DLD1 (cell line): ENCODE data around the gene CCNF.
"Not testable (repeated sequence)": the region's sequence is repeated elsewhere in the genome, so short reads cannot be mapped to it uniquely, and the experiment has no call there.

ENCODE experiments used
- in situ Hi-C: cut with HindIII; loops from 2 replicates; pipeline ENCODE4 v1.10.0; 2017; ENCODE audit warnings: low sequenced_read_pairs

The CCNF gene

GRCh38 chr16:2470603-2471015 is 41.4 kb downstream of the CCNF start:
- in situ Hi-C loops: no loop called here

GRCh38 chr16:2471016-2471652 is 41.9 kb downstream of the CCNF start, which contains the start of gene NTN3:
NTN3 (plus strand) TSS chr16:2471297; CDS start chr16:2471702, 405 bp downstream.
- in situ Hi-C loops: no loop called here

- in situ Hi-C loops: no loop called here
Measured at GRCh38 chr16:2471653-2472487, 42.6 kb downstream of the CCNF start.

- in situ Hi-C loops: no loop called here
Measured at GRCh38 chr16:2472488-2472864, 43.2 kb downstream of the CCNF start.

- in situ Hi-C loops: no loop called here
Measured at GRCh38 chr16:2472885-2473445, 43.7 kb downstream of the CCNF start.

- in situ Hi-C loops: no loop called here
Measured at GRCh38 chr16:2473446-2473926, 44.2 kb downstream of the CCNF start.

- in situ Hi-C loops: no loop called here
Measured at GRCh38 chr16:2473999-2474876, 45.0 kb downstream of the CCNF start.

GRCh38 chr16:2474877-2475412 is 45.7 kb downstream of the CCNF start, which contains the start of gene TBC1D24:
TBC1D24 (plus strand) TSS chr16:2475127; CDS start chr16:2496149, 21,022 bp downstream.
- in situ Hi-C loops: no loop called here

GRCh38 chr16:2475413-2476344 is 46.4 kb downstream of the CCNF start:
- in situ Hi-C loops: no loop called here

- in situ Hi-C loops: no loop called here
Measured at GRCh38 chr16:2476345-2476720, 47.1 kb downstream of the CCNF start.

GRCh38 chr16:2476741-2477140 is 47.5 kb downstream of the CCNF start:
- in situ Hi-C loops: no loop called here

GRCh38 chr16:2477327-2477726 is 48.1 kb downstream of the CCNF start:
- in situ Hi-C loops: no loop called here

- in situ Hi-C loops: no loop called here
Measured at GRCh38 chr16:2478279-2478678, 49.0 kb downstream of the CCNF start.

- in situ Hi-C loops: not testable (repeated sequence)
Measured at GRCh38 chr16:2479996-2480395, 50.7 kb downstream of the CCNF start.

- in situ Hi-C loops: no loop called here
Measured at GRCh38 chr16:2480948-2481347, 51.7 kb downstream of the CCNF start.

GRCh38 chr16:2481676-2482075 is 52.4 kb downstream of the CCNF start:
- in situ Hi-C loops: no loop called here

- in situ Hi-C loops: no loop called here
Measured at GRCh38 chr16:2482249-2482648, 53.0 kb downstream of the CCNF start.

- in situ Hi-C loops: no loop called here
Measured at GRCh38 chr16:2482708-2483534, 53.7 kb downstream of the CCNF start.
